Measurements from ENCODE around the gene CXCL1.

- TF ChIP-seq POLR2AphosphoS5 (IDR thresholded peaks at IDR 0.05; ENCODE audit: borderline replicate concordance, low read depth, low read length) (no peak), FOXP2 (optimal IDR thresholded peaks at IDR 0.05; ENCODE audit: control extremely low read depth, extremely low read length, insufficient read depth) (no peak)
Measured at GRCh38 chr4:73908965-73909364, 39.8 kb downstream of the CXCL1 start.
